GM23338 (cell line): Measurements from ENCODE around the gene RIC8B. TPM values are rescaled to one million over a fixed set of nuclear protein-coding genes. Genes with fewer than 3 reads are reported as not detected.

Source experiments
- ATAC-seq: fragments of 200-7000 bp; cut with Tn5 transposase; 3 replicates; pipeline ENCODE4 v1.9.1; 2020
- DNase-seq: peaks from one replicate; pipeline ENCODE4 v3.0.0-alpha.2; 2015; ENCODE audit warnings: low spot score
- H2AFZ ChIP-seq: fragments of 200-600 bp; sonication (generic); 2 replicates; pipeline ENCODE4 v1.8.0; 2016; ENCODE audit warnings: antibody characterized with exemption, mild to moderate bottlenecking, moderate library complexity
- H3F3A ChIP-seq: fragments of 200-600 bp; sonication (generic); replicated peaks from 2 replicates; pipeline ENCODE4 v1.8.0; 2017; ENCODE audit warnings: antibody characterized with exemption, mixed run types, low read depth
- H3K27ac ChIP-seq: fragments of 200-600 bp; sonication (generic); 2 replicates; pipeline ENCODE4 v1.6.1; 2016; ENCODE audit warnings: low read depth
- H3K27me3 ChIP-seq: fragments of 200-600 bp; sonication (generic); 2 replicates; pipeline ENCODE4 v1.8.0; 2016; ENCODE audit warnings: mild to moderate bottlenecking, mixed run types, moderate library complexity; ENCODE audit not compliant: insufficient read depth
- H3K36me3 ChIP-seq: fragments of 200-600 bp; sonication (generic); 2 replicates; pipeline ENCODE4 v1.8.0; 2016; ENCODE audit warnings: mild to moderate bottlenecking; ENCODE audit not compliant: insufficient read depth
- H3K4me1 ChIP-seq: fragments of 200-600 bp; sonication (generic); 2 replicates; pipeline ENCODE4 v1.8.0; 2016; ENCODE audit warnings: mild to moderate bottlenecking, moderate library complexity; ENCODE audit not compliant: insufficient read depth
- H3K4me2 ChIP-seq: fragments of 200-600 bp; sonication (generic); 2 replicates; pipeline ENCODE4 v1.7.1; 2017; ENCODE audit warnings: mixed run types
- H3K4me3 ChIP-seq: fragments of 200-600 bp; sonication (generic); 2 replicates; pipeline ENCODE4 v1.6.1; 2016; ENCODE audit warnings: mixed run types
- H3K79me2 ChIP-seq: fragments of 200-600 bp; sonication (generic); replicated peaks from 2 replicates; pipeline ENCODE4 v1.8.0; 2017; ENCODE audit warnings: mild to moderate bottlenecking; ENCODE audit not compliant: insufficient read depth
- H3K9me2 ChIP-seq: fragments of 200-600 bp; sonication (generic); 2 replicates; pipeline ENCODE4 v1.8.0; 2017; ENCODE audit not compliant: insufficient read depth
- H4K20me1 ChIP-seq: fragments of 200-600 bp; sonication (generic); replicated peaks from 2 replicates; pipeline ENCODE4 v1.8.0; 2017; ENCODE audit warnings: mild to moderate bottlenecking; ENCODE audit not compliant: insufficient read depth
- H3K27ac Mint-ChIP-seq: 2 replicates; pipeline ENCODE4 v1.8.0; 2020; ENCODE audit warnings: inconsistent platforms, mild to moderate bottlenecking, moderate library complexity, mixed read lengths
- H3K27me3 Mint-ChIP-seq: 3 replicates; pipeline ENCODE4 v1.8.0; 2022; ENCODE audit warnings: low read depth, mild to moderate bottlenecking, moderate library complexity, mixed read lengths, inconsistent platforms; ENCODE audit not compliant: insufficient read depth, poor library complexity
- H3K36me3 Mint-ChIP-seq: 3 replicates; pipeline ENCODE4 v1.8.0; 2021; ENCODE audit warnings: low read depth, mild to moderate bottlenecking, inconsistent platforms, moderate library complexity, mixed read lengths
- H3K4me1 Mint-ChIP-seq: 3 replicates; pipeline ENCODE4 v1.8.0; 2020; ENCODE audit warnings: mild to moderate bottlenecking, inconsistent platforms, mixed read lengths
- H3K4me3 Mint-ChIP-seq: 3 replicates; pipeline ENCODE4 v1.8.0; 2021; ENCODE audit warnings: moderate library complexity, mild to moderate bottlenecking, inconsistent platforms, mixed read lengths
- H3K9me3 Mint-ChIP-seq: 3 replicates; pipeline ENCODE4 v1.8.0; 2020; ENCODE audit warnings: moderate library complexity, mild to moderate bottlenecking, inconsistent platforms, mixed read lengths
- CREB1 ChIP-seq: fragments of 250-450 bp; sonication (Bioruptor Pico); IDR thresholded peaks from 2 replicates; pipeline ENCODE4 v1.5.0; 2020; ENCODE audit warnings: low read depth, mild to moderate bottlenecking, moderate library complexity
- EZH2 ChIP-seq: fragments of 200-600 bp; sonication (generic); IDR thresholded peaks from one replicate; pipeline ENCODE4 v1.8.0; 2017; ENCODE audit warnings: antibody characterized with exemption, mild to moderate bottlenecking, low read depth; ENCODE audit not compliant: unreplicated experiment
- EZH2phosphoT487 ChIP-seq: fragments of 200-600 bp; sonication (generic); IDR thresholded peaks from one replicate; pipeline ENCODE4 v1.8.1; 2018; ENCODE audit warnings: antibody characterized with exemption; ENCODE audit not compliant: unreplicated experiment
- JUNB ChIP-seq: IDR thresholded peaks from one replicate; pipeline ENCODE4 v1.6.1; 2016; ENCODE audit warnings: antibody characterized with exemption; ENCODE audit not compliant: unreplicated experiment
- NANOG ChIP-seq: IDR thresholded peaks from 2 replicates; pipeline ENCODE4 v1.6.1; 2016; ENCODE audit warnings: antibody characterized with exemption, borderline replicate concordance
- POLR2AphosphoS5 ChIP-seq: IDR thresholded peaks from 2 replicates; pipeline ENCODE4 v1.6.1; 2016; ENCODE audit warnings: antibody characterized with exemption, low read depth
- STAT1 ChIP-seq: IDR thresholded peaks from one replicate; pipeline ENCODE4 v1.6.1; 2016; ENCODE audit warnings: antibody characterized with exemption; ENCODE audit not compliant: unreplicated experiment
- ZNF114 ChIP-seq: fragments of 250-450 bp; sonication (Bioruptor Pico); IDR thresholded peaks from 2 replicates; pipeline ENCODE4 v1.5.0; 2020; ENCODE audit warnings: mild to moderate bottlenecking, moderate library complexity
- ZNF331 ChIP-seq: fragments of 250-450 bp; sonication (Bioruptor Pico); IDR thresholded peaks from 2 replicates; pipeline ENCODE4 v1.5.0; 2020; ENCODE audit warnings: low read depth, mild to moderate bottlenecking, moderate library complexity
- ZNF462 ChIP-seq: fragments of 250-450 bp; sonication (Bioruptor Pico); IDR thresholded peaks from 2 replicates; pipeline ENCODE4 v1.5.0; 2020; ENCODE audit warnings: mild to moderate bottlenecking, moderate library complexity
- polyA plus RNA-seq: library from polyadenylated mRNA; unstranded; fragments of >200 nt; fragmentation: Nextera tagmentation; extraction: Ambion mirVana; gene quantifications from 2 replicates; pipeline ENCODE4 v1.2.1, GENCODE V29; 2016
- total RNA-seq: library from RNA; depleted of rRNA; stranded (reverse); fragments of >200 nt; shearing (Covaris generic); gene quantifications from 2 replicates; pipeline ENCODE4 v1.2.3, GENCODE V29; 2014
- TF ChIP-seq, protein P1 (sequence below): IDR thresholded peaks from 2 replicates; pipeline ENCODE4 v1.6.1; 2016; ENCODE audit warnings: antibody characterized with exemption
- TF ChIP-seq, protein P2 (sequence below), 2 experiments: fragments of 200-600 bp in 1 of 2; sonication (generic) in 1 of 2; conservative IDR thresholded peaks; 2 replicates each; pipeline versions ENCODE4 v1.5.1 to v1.6.1; 2016 to 2017; ENCODE audit warnings: antibody characterized with exemption in 2 of 2, low read depth in 2 of 2, mild to moderate bottlenecking in 2 of 2, moderate library complexity in 1 of 2
- TF ChIP-seq, protein P3 (sequence below): IDR thresholded peaks from one replicate; pipeline ENCODE4 v1.6.1; 2018; ENCODE audit warnings: antibody characterized with exemption; ENCODE audit not compliant: unreplicated experiment

The RIC8B gene
- total and polyA plus RNA-seq, 2 experiments from 2014 or later = 12.3 to 25.5 TPM

- H3K36me3 ChIP-seq = no peaks in the 10 kb centered on the region
- Mint-ChIP-seq H3K27me3 (no peaks in the 10 kb centered on the region), H3K9me3 (no peaks in the 10 kb centered on the region), H3K4me1 (peaks cover 27% of the 10 kb centered on the region), H3K4me3 (peak overlapping the region; percentile 20; the same call in 1 of the 3 replicates), H3K36me3 (peaks cover 21% of the 10 kb centered on the region), H3K27ac (no peak overlapping the region)
- H3K79me2 ChIP-seq = peaks cover 11% of the 10 kb centered on the region; the same call in 1 of the 2 replicates
- no peak for DNase-seq
- no peak overlapping the region for H3K4me3 ChIP-seq
- H4K20me1 ChIP-seq = no peaks in the 10 kb centered on the region; the same call in 1 of the 2 replicates
- no peaks in the 10 kb centered on the region for H3F3A ChIP-seq
- TF ChIP-seq ZNF114 = no peak
- TF ChIP-seq, protein P1, sequence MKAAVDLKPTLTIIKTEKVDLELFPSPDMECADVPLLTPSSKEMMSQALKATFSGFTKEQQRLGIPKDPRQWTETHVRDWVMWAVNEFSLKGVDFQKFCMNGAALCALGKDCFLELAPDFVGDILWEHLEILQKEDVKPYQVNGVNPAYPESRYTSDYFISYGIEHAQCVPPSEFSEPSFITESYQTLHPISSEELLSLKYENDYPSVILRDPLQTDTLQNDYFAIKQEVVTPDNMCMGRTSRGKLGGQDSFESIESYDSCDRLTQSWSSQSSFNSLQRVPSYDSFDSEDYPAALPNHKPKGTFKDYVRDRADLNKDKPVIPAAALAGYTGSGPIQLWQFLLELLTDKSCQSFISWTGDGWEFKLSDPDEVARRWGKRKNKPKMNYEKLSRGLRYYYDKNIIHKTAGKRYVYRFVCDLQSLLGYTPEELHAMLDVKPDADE = no peak
- no peak for TF ChIP-seq POLR2AphosphoS5
- TF ChIP-seq EZH2 = no peak
- TF ChIP-seq, protein P2, sequence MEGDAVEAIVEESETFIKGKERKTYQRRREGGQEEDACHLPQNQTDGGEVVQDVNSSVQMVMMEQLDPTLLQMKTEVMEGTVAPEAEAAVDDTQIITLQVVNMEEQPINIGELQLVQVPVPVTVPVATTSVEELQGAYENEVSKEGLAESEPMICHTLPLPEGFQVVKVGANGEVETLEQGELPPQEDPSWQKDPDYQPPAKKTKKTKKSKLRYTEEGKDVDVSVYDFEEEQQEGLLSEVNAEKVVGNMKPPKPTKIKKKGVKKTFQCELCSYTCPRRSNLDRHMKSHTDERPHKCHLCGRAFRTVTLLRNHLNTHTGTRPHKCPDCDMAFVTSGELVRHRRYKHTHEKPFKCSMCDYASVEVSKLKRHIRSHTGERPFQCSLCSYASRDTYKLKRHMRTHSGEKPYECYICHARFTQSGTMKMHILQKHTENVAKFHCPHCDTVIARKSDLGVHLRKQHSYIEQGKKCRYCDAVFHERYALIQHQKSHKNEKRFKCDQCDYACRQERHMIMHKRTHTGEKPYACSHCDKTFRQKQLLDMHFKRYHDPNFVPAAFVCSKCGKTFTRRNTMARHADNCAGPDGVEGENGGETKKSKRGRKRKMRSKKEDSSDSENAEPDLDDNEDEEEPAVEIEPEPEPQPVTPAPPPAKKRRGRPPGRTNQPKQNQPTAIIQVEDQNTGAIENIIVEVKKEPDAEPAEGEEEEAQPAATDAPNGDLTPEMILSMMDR (conservative IDR thresholded peaks at IDR 0.05; ENCODE audit: low read depth in 2 of 2) = no peak
- TF ChIP-seq, protein P3, sequence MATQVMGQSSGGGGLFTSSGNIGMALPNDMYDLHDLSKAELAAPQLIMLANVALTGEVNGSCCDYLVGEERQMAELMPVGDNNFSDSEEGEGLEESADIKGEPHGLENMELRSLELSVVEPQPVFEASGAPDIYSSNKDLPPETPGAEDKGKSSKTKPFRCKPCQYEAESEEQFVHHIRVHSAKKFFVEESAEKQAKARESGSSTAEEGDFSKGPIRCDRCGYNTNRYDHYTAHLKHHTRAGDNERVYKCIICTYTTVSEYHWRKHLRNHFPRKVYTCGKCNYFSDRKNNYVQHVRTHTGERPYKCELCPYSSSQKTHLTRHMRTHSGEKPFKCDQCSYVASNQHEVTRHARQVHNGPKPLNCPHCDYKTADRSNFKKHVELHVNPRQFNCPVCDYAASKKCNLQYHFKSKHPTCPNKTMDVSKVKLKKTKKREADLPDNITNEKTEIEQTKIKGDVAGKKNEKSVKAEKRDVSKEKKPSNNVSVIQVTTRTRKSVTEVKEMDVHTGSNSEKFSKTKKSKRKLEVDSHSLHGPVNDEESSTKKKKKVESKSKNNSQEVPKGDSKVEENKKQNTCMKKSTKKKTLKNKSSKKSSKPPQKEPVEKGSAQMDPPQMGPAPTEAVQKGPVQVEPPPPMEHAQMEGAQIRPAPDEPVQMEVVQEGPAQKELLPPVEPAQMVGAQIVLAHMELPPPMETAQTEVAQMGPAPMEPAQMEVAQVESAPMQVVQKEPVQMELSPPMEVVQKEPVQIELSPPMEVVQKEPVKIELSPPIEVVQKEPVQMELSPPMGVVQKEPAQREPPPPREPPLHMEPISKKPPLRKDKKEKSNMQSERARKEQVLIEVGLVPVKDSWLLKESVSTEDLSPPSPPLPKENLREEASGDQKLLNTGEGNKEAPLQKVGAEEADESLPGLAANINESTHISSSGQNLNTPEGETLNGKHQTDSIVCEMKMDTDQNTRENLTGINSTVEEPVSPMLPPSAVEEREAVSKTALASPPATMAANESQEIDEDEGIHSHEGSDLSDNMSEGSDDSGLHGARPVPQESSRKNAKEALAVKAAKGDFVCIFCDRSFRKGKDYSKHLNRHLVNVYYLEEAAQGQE = no peak
- TF ChIP-seq CREB1 (CRISPR knock-in tag) = no peak
- no peak for TF ChIP-seq EZH2phosphoT487
- no peak for TF ChIP-seq ZNF331 (CRISPR knock-in tag)
- TF ChIP-seq STAT1 = no peak
- TF ChIP-seq NANOG = no peak
- no peak for TF ChIP-seq JUNB
- TF ChIP-seq ZNF462 (CRISPR knock-in tag) = no peak
- H3K27me3 ChIP-seq = no peaks in the 10 kb centered on the region
- H3K4me2 ChIP-seq = peak overlapping the region; percentile 5
- peak; percentile 25; the same call in 2 of the 3 replicates for ATAC-seq
- no peaks in the 10 kb centered on the region for H3K9me2 ChIP-seq
- H3K27ac ChIP-seq = peak overlapping the region; percentile 70; the same call in 1 of the 2 replicates
- H2AFZ ChIP-seq = no peak overlapping the region
- peaks cover 36% of the 10 kb centered on the region for H3K4me1 ChIP-seq
Measured at GRCh38 chr12:106815741-106816140, 41.3 kb downstream of the RIC8B start.
